ENCODE measurements around the gene ASB9. TPM values are rescaled to one million over a fixed set of nuclear protein-coding genes. Genes with fewer than 3 reads are reported as not detected.

Gene ASB9
- polyA plus RNA-seq, 4 donors, result 11.2 to 14.5 (median 13.1) TPM

- DNase-seq (ENCODE audit: low read depth in 4 of 4, low spot score in 2 of 4), result no peak
Measured at GRCh38 chrX:15194146-15194545, 75.7 kb downstream of the ASB9 start.

Other genes with a start within 250 kb of the ASB9 start
- under 1 TPM in 1 of 4 donors, not detected in 3; 0.08 TPM for gene ASB11, start 45.6 kb upstream of the ASB9 start, polyA plus RNA-seq (ENCODE audit: insufficient read length in 4 of 4)
- gene PIGA, start 65.4 kb upstream of the ASB9 start, polyA plus RNA-seq (ENCODE audit: insufficient read length in 4 of 4), result 10 to 100 TPM; 13.4 to 22.8 (median 16.9) TPM
- under 1 TPM; 0.39 to 0.85 (median 0.61) TPM for gene VEGFD, start 114.3 kb upstream of the ASB9 start, polyA plus RNA-seq (ENCODE audit: insufficient read length in 4 of 4)
- gene PIR, start 223.2 kb upstream of the ASB9 start, polyA plus RNA-seq (ENCODE audit: insufficient read length in 4 of 4), result 1 to 10 TPM; 3.3 to 5.6 (median 4.5) TPM
- gene BMX, start 230.7 kb upstream of the ASB9 start, polyA plus RNA-seq (ENCODE audit: insufficient read length in 4 of 4), result under 1 TPM; 0.29 to 0.45 (median 0.37) TPM

Data from left renal cortex interstitium (tissue), 4 donors.